GM23248 (cell line): ENCODE data around the gene FBLN2. TPM values are rescaled to one million over a fixed set of nuclear protein-coding genes. Genes with fewer than 3 reads are reported as not detected.
A peak's percentile ranks its signal among the peaks of the same experiment; 100 is the strongest.

Experiments used
- DNase-seq: peaks from one replicate; pipeline ENCODE4 v3.0.0-alpha.2; 2015
- H2AFZ ChIP-seq: fragments of 200-600 bp; sonication (generic); 2 replicates; pipeline ENCODE4 v1.6.1; 2016; ENCODE audit warnings: antibody characterized with exemption
- H3F3A ChIP-seq: fragments of 200-600 bp; sonication (generic); 2 replicates; pipeline ENCODE4 v1.6.1; 2016; ENCODE audit warnings: mild to moderate bottlenecking, antibody characterized with exemption, mixed run types; ENCODE audit not compliant: insufficient read depth
- H3K27ac ChIP-seq: fragments of 200-600 bp; sonication (generic); 2 replicates; pipeline ENCODE4 v1.5.1; 2016; ENCODE audit warnings: mild to moderate bottlenecking
- H3K27me3 ChIP-seq: fragments of 200-600 bp; sonication (generic); replicated peaks from 2 replicates; pipeline ENCODE4 v1.6.1; 2016; ENCODE audit warnings: mild to moderate bottlenecking; ENCODE audit not compliant: insufficient read depth
- H3K36me3 ChIP-seq: fragments of 200-600 bp; sonication (generic); 2 replicates; pipeline ENCODE4 v1.6.1; 2016; ENCODE audit warnings: low read depth, mild to moderate bottlenecking
- H3K4me1 ChIP-seq: fragments of 200-600 bp; sonication (generic); 2 replicates; pipeline ENCODE4 v1.6.1; 2016; ENCODE audit warnings: mild to moderate bottlenecking; ENCODE audit not compliant: insufficient read depth
- H3K4me2 ChIP-seq: fragments of 200-600 bp; sonication (generic); one replicate; pipeline ENCODE4 v1.6.1; 2016; ENCODE audit warnings: mild to moderate bottlenecking; ENCODE audit not compliant: unreplicated experiment
- H3K4me3 ChIP-seq: fragments of 200-600 bp; sonication (generic); 2 replicates; pipeline ENCODE4 v1.5.1; 2016; ENCODE audit warnings: mild to moderate bottlenecking
- H3K79me2 ChIP-seq: fragments of 200-600 bp; sonication (generic); 2 replicates; pipeline ENCODE4 v1.6.1; 2016; ENCODE audit warnings: mild to moderate bottlenecking; ENCODE audit not compliant: insufficient read depth
- H3K9ac ChIP-seq: fragments of 200-600 bp; sonication (generic); 2 replicates; pipeline ENCODE4 v1.6.1; 2016; ENCODE audit warnings: mild to moderate bottlenecking
- H3K9me2 ChIP-seq: fragments of 200-600 bp; sonication (generic); 2 replicates; pipeline ENCODE4 v1.6.1; 2016; ENCODE audit warnings: mixed run types, mild to moderate bottlenecking, moderate library complexity; ENCODE audit not compliant: insufficient read depth
- H3K9me3 ChIP-seq: fragments of 200-600 bp; sonication (generic); one replicate; pipeline ENCODE4 v1.6.1; 2017; ENCODE audit warnings: low read depth
- H4K20me1 ChIP-seq: fragments of 200-600 bp; sonication (generic); 2 replicates; pipeline ENCODE4 v1.6.0; 2016; ENCODE audit not compliant: insufficient read depth
- EZH2 ChIP-seq: fragments of 200-600 bp; sonication (generic); IDR thresholded peaks from 2 replicates; pipeline ENCODE4 v1.6.1; 2018; ENCODE audit warnings: antibody characterized with exemption, mild to moderate bottlenecking; ENCODE audit not compliant: insufficient read depth, poor library complexity, severe bottlenecking
- EZH2phosphoT487 ChIP-seq: fragments of 200-600 bp; sonication (generic); IDR thresholded peaks from 2 replicates; pipeline ENCODE4 v1.6.1; 2018; ENCODE audit warnings: antibody characterized with exemption, moderate library complexity, mild to moderate bottlenecking, low read depth; ENCODE audit not compliant: insufficient read depth
- WGBS, 2 experiments: methylation state at CpG; one replicate each; pipeline ENCODE4 v1.1.6; 2015 to 2017; ENCODE audit warnings: low lambda C conversion rate in 2 of 2, low coverage in 1 of 2; ENCODE audit errors: missing lambda C conversion rate in 2 of 2; 5-methylcytosine and 5-hydroxymethylcytosine counted together
- in situ Hi-C: fragments of 300-500 bp; cut with MboI; formaldehyde crosslinking; loops from 2 replicates; pipeline ENCODE4 v1.15.0; 2020
- polyA plus RNA-seq: library from polyadenylated mRNA; unstranded; fragments of >200 nt; fragmentation: Nextera tagmentation; extraction: Ambion mirVana; gene quantifications from 2 replicates; pipeline ENCODE4 v1.2.1, GENCODE V29; 2016
- total RNA-seq: library from RNA; depleted of rRNA; stranded (reverse); fragments of >200 nt; shearing (Covaris generic); gene quantifications from 2 replicates; pipeline ENCODE4 v1.2.3, GENCODE V29; 2014

FBLN2 gene
- total and polyA plus RNA-seq, 2 experiments from 2014 or later, result 447 to 636 TPM

GRCh38 chr3:13572926-13573623, 24.1 kb downstream of the FBLN2 start:
- no peak overlapping the region for H3K4me3 ChIP-seq
- H3K79me2 ChIP-seq, result peaks cover 42% of the 10 kb centered on the region
- no peaks in the 10 kb centered on the region for H3K27me3 ChIP-seq
- H3K4me1 ChIP-seq, result peaks cover 25% of the 10 kb centered on the region
- H3K36me3 ChIP-seq, result no peaks in the 10 kb centered on the region
- no peak overlapping the region for H3K27ac ChIP-seq
- H4K20me1 ChIP-seq, result no peaks in the 10 kb centered on the region
- H2AFZ ChIP-seq, result no peak overlapping the region
- TF ChIP-seq EZH2 (no peak), EZH2phosphoT487 (no peak)
- H3K9me2 ChIP-seq, result no peaks in the 10 kb centered on the region
- WGBS, 2 experiments, result 91 to 96% methylated on average over 9 to 10 of the region's 11 CpGs
- H3F3A ChIP-seq, result peaks cover 4% of the 10 kb centered on the region
- H3K9ac ChIP-seq, result no peak overlapping the region
- no peak overlapping the region for H3K4me2 ChIP-seq
- DNase-seq, result no peak
- H3K9me3 ChIP-seq, result no peaks in the 10 kb centered on the region
- in situ Hi-C loops, result no loop called here

- H3K9me2 ChIP-seq, result no peaks in the 10 kb centered on the region
- peaks cover 29% of the 10 kb centered on the region for H3K4me1 ChIP-seq
- in situ Hi-C loops, result no loop called here
- H3K36me3 ChIP-seq, result no peaks in the 10 kb centered on the region
- H3K9ac ChIP-seq, result peak overlapping the region; percentile 51
- no peaks in the 10 kb centered on the region for H3K9me3 ChIP-seq
- DNase-seq, result no peak
- peaks cover 31% of the 10 kb centered on the region for H3K79me2 ChIP-seq
- peaks cover 13% of the 10 kb centered on the region for H3F3A ChIP-seq
- H3K4me3 ChIP-seq, result no peak overlapping the region
- 40 to 46% methylated on average over 18 of the region's 18 CpGs for WGBS, 2 experiments
- TF ChIP-seq EZH2, result no peak
- no peak for TF ChIP-seq EZH2phosphoT487
- no peaks in the 10 kb centered on the region for H3K27me3 ChIP-seq
- peak overlapping the region; percentile 19 for H3K4me2 ChIP-seq
- no peak overlapping the region for H2AFZ ChIP-seq
- no peaks in the 10 kb centered on the region for H4K20me1 ChIP-seq
- H3K27ac ChIP-seq, result peak overlapping the region; percentile 47
Observed at GRCh38 chr3:13574083-13574797, 25.3 kb downstream of the FBLN2 start.

- DNase-seq, result peak; percentile 91
- in situ Hi-C loops, result no loop called here
Observed at GRCh38 chr3:13574798-13575451, 26.0 kb downstream of the FBLN2 start.

GRCh38 chr3:13575459-13576061, 26.6 kb downstream of the FBLN2 start:
- H3K9me2 ChIP-seq, result no peaks in the 10 kb centered on the region
- H3K4me2 ChIP-seq, result no peak overlapping the region
- no peaks in the 10 kb centered on the region for H3K9me3 ChIP-seq
- H3K9ac ChIP-seq, result peak overlapping the region; percentile 51
- no peaks in the 10 kb centered on the region for H4K20me1 ChIP-seq
- no peak overlapping the region for H2AFZ ChIP-seq
- peaks cover 18% of the 10 kb centered on the region for H3K79me2 ChIP-seq
- DNase-seq, result no peak
- H3K4me1 ChIP-seq, result peaks cover 29% of the 10 kb centered on the region
- TF ChIP-seq EZH2 (no peak), EZH2phosphoT487 (no peak)
- 65 to 71% methylated on average over 10 to 11 of the region's 11 CpGs for WGBS, 2 experiments
- no peak overlapping the region for H3K4me3 ChIP-seq
- H3F3A ChIP-seq, result peaks cover 19% of the 10 kb centered on the region
- no peaks in the 10 kb centered on the region for H3K27me3 ChIP-seq
- no peaks in the 10 kb centered on the region for H3K36me3 ChIP-seq
- in situ Hi-C loops, result no loop called here
- peak overlapping the region; percentile 47 for H3K27ac ChIP-seq

More at GRCh38 chr3:13574798-13575451, 26.0 kb downstream of the FBLN2 start:
- Histone ChIP-seq H3K27ac (peak overlapping the region; percentile 47), H3K36me3 (no peaks in the 10 kb centered on the region), H3F3A (peaks cover 19% of the 10 kb centered on the region), H4K20me1 (no peaks in the 10 kb centered on the region), H3K4me1 (peaks cover 25% of the 10 kb centered on the region), H3K9me3 (no peaks in the 10 kb centered on the region), H3K9ac (peak overlapping the region; percentile 51), H3K27me3 (no peaks in the 10 kb centered on the region), H2AFZ (no peak overlapping the region), H3K4me2 (peak overlapping the region; percentile 19), H3K9me2 (no peaks in the 10 kb centered on the region), H3K79me2 (peaks cover 24% of the 10 kb centered on the region), H3K4me3 (no peak overlapping the region)
- WGBS, 2 experiments, result 9% methylated on average over 17 to 18 of the region's 18 CpGs
- TF ChIP-seq EZH2phosphoT487 (no peak), EZH2 (no peak)
